IMR-90 (cell line): ENCODE data around the gene GADD45GIP1. TPM values are rescaled to one million over a fixed set of nuclear protein-coding genes. Genes with fewer than 3 reads are reported as not detected.

Experiments
- ATAC-seq: fragments of 200-7000 bp; cut with Tn5 transposase; 2 replicates; pipeline ENCODE4 v1.9.1; 2020; ENCODE audit warnings: low read depth, mild to moderate bottlenecking, moderate library complexity
- BruUV-seq: library from RNA; stranded (reverse); fragments of 400-500 nt; replicated peaks from 2 replicates; lab custom pipeline; 2021; lab: Mats Ljungman, UMichigan
- CTCF ChIA-PET: fragments of 300-600 bp; formaldehyde crosslinking; extraction: SDS; loops from one replicate; lab custom pipeline; 2021; ENCODE audit warnings: antibody characterized with exemption; lab: Yijun Ruan, JAX
- POLR2A ChIA-PET: fragments of 300-600 bp; sonication (Branson Sonifier 250); formaldehyde crosslinking; loops from one replicate; lab custom pipeline; 2022; ENCODE audit warnings: antibody characterized with exemption; ENCODE audit not compliant: unreplicated experiment; lab: Charles Lee
- DNase-seq: peaks from one replicate; pipeline ENCODE4 v3.0.0; 2013
- H2AFZ ChIP-seq: replicated peaks from 2 replicates; pipeline ENCODE3; 2013; ENCODE audit warnings: low read length, mild to moderate bottlenecking; ENCODE audit not compliant: poor library complexity
- H2AK5ac ChIP-seq: 2 replicates; pipeline ENCODE4 v1.6.1; 2013; ENCODE audit warnings: low read depth, low read length, inconsistent platforms
- H2AK9ac ChIP-seq: replicated peaks from 2 replicates; pipeline ENCODE3; 2013; ENCODE audit warnings: mild to moderate bottlenecking, low read depth, low read length, moderate library complexity; ENCODE audit not compliant: poor library complexity
- H2BK120ac ChIP-seq: 2 replicates; pipeline ENCODE4 v1.6.1; 2013; ENCODE audit warnings: low read depth, low read length, inconsistent platforms
- H2BK15ac ChIP-seq: 3 replicates; pipeline ENCODE4 v1.6.1; 2013; ENCODE audit warnings: low read depth, low read length, inconsistent platforms
- H2BK20ac ChIP-seq: 2 replicates; pipeline ENCODE4 v1.6.1; 2013; ENCODE audit warnings: low read depth, mild to moderate bottlenecking, inconsistent platforms, low read length, moderate library complexity
- H2BK5ac ChIP-seq: 2 replicates; pipeline ENCODE4 v1.6.1; 2013; ENCODE audit warnings: mild to moderate bottlenecking, low read depth, low read length, inconsistent platforms; ENCODE audit not compliant: poor library complexity, severe bottlenecking
- H3K14ac ChIP-seq: replicated peaks from 2 replicates; pipeline ENCODE4 v1.6.1; 2013; ENCODE audit warnings: low read depth, low read length, inconsistent platforms
- H3K18ac ChIP-seq: 2 replicates; pipeline ENCODE4 v1.6.1; 2013; ENCODE audit warnings: low read depth, low read length, control low read depth
- H3K23ac ChIP-seq: 2 replicates; pipeline ENCODE4 v1.6.1; 2013; ENCODE audit warnings: low read depth, low read length, inconsistent platforms
- H3K27ac ChIP-seq: 2 replicates; pipeline ENCODE4 v1.5.1; 2013; ENCODE audit warnings: mild to moderate bottlenecking, control low read depth, low read length; ENCODE audit not compliant: insufficient read depth
- H3K27me3 ChIP-seq: 2 replicates; pipeline ENCODE4 v1.6.1; 2013; ENCODE audit warnings: low read length; ENCODE audit not compliant: control insufficient read depth, insufficient read depth
- H3K36me3 ChIP-seq: 2 replicates; pipeline ENCODE4 v1.6.1; 2013; ENCODE audit warnings: low read length, mixed read lengths; ENCODE audit not compliant: control insufficient read depth, insufficient read depth
- H3K4ac ChIP-seq: 2 replicates; pipeline ENCODE4 v1.6.1; 2013; ENCODE audit warnings: low read depth, low read length, inconsistent platforms
- H3K4me1 ChIP-seq: 2 replicates; pipeline ENCODE4 v1.6.1; 2013; ENCODE audit warnings: low read length, mixed read lengths; ENCODE audit not compliant: control insufficient read depth, insufficient read depth
- H3K4me2 ChIP-seq: 2 replicates; pipeline ENCODE4 v1.6.1; 2013; ENCODE audit warnings: low read depth, mild to moderate bottlenecking, control low read depth, low read length, moderate library complexity
- H3K4me3 ChIP-seq: 2 replicates; pipeline ENCODE4 v1.5.1; 2013; ENCODE audit warnings: low read depth, mild to moderate bottlenecking, control low read depth, low read length, moderate library complexity; ENCODE audit not compliant: insufficient read depth
- H3K56ac ChIP-seq: 2 replicates; pipeline ENCODE4 v1.6.1; 2013; ENCODE audit warnings: low read length, inconsistent platforms; ENCODE audit not compliant: insufficient read depth; ENCODE audit errors: extremely low read depth
- H3K79me1 ChIP-seq, 2 experiments: 2 replicates each; pipeline ENCODE4 v1.6.1; 2013; ENCODE audit warnings: low read length in 2 of 2, inconsistent platforms in 1 of 2, low read depth in 1 of 2
- H3K9ac ChIP-seq: 2 replicates; pipeline ENCODE4 v1.6.1; 2013; ENCODE audit warnings: low read depth, low read length, control low read depth
- H3K9me1 ChIP-seq: 2 replicates; pipeline ENCODE4 v1.6.1; 2013; ENCODE audit warnings: low read length, inconsistent platforms; ENCODE audit not compliant: insufficient read depth
- H3K9me3 ChIP-seq: 2 replicates; pipeline ENCODE4 v1.6.1; 2013; ENCODE audit warnings: low read length; ENCODE audit not compliant: control insufficient read depth, insufficient read depth
- H4K20me1 ChIP-seq: 2 replicates; pipeline ENCODE4 v1.6.1; 2013; ENCODE audit warnings: low read length, inconsistent platforms; ENCODE audit not compliant: insufficient read depth
- H4K5ac ChIP-seq: 2 replicates; pipeline ENCODE4 v1.6.1; 2013; ENCODE audit warnings: mild to moderate bottlenecking, low read depth, low read length, control low read depth
- H4K8ac ChIP-seq, 2 experiments: 2 replicates each; pipeline ENCODE4 v1.6.1; 2013; ENCODE audit warnings: low read depth in 2 of 2, low read length in 2 of 2, control low read depth in 1 of 2, inconsistent platforms in 1 of 2
- H4K91ac ChIP-seq: 2 replicates; pipeline ENCODE4 v1.6.1; 2013; ENCODE audit warnings: low read depth, low read length, inconsistent platforms; ENCODE audit not compliant: insufficient read depth
- BHLHE40 ChIP-seq: fragments of 150-350 bp; IDR thresholded peaks from 2 replicates; pipeline ENCODE4 v1.6.1; 2016; ENCODE audit warnings: mild to moderate bottlenecking, low read depth, low read length
- CHD1 ChIP-seq: IDR thresholded peaks from 2 replicates; pipeline ENCODE4 v1.6.1; 2012; ENCODE audit warnings: low read depth, low read length, improper control_type of control experiment
- MAFK ChIP-seq: IDR thresholded peaks from 2 replicates; pipeline ENCODE4 v1.6.1; 2012; ENCODE audit warnings: low read depth, low read length, improper control_type of control experiment
- MAZ ChIP-seq: IDR thresholded peaks from 2 replicates; pipeline ENCODE4 v1.6.1; 2012; ENCODE audit warnings: low read depth, mild to moderate bottlenecking, low read length, improper control_type of control experiment, moderate library complexity, borderline replicate concordance
- MXI1 ChIP-seq: IDR thresholded peaks from 2 replicates; pipeline ENCODE4 v1.6.1; 2012; ENCODE audit warnings: low read depth, mild to moderate bottlenecking, low read length, moderate library complexity, borderline replicate concordance
- RAD21 ChIP-seq: IDR thresholded peaks from 2 replicates; pipeline ENCODE4 v1.6.1; 2012; ENCODE audit warnings: low read length, improper control_type of control experiment
- WGBS, 2 experiments: methylation state at CpG; one replicate each; pipeline versions ENCODE4 v1.1.5 to v1.1.7; 2013; ENCODE audit warnings: missing lambda C conversion rate in 2 of 2; ENCODE audit not compliant: insufficient read length in 1 of 2; ENCODE audit errors: extremely low coverage in 2 of 2; 5-methylcytosine and 5-hydroxymethylcytosine counted together
- dilution Hi-C: fragments of 300-500 bp; cut with HindIII; formaldehyde crosslinking; loops from one replicate; pipeline ENCODE4 v1.14.3; 2018; ENCODE audit warnings: low sequenced_read_pairs; ENCODE audit not compliant: unreplicated experiment
- in situ Hi-C: fragments of 300-500 bp; cut with MboI; formaldehyde crosslinking; loops from 3 replicates; pipeline ENCODE4 v1.14.3; 2019; ENCODE audit warnings: low sequenced_read_pairs, inconsistent platforms, mixed read lengths
- intact Hi-C: fragments of 100-400 bp; cut with micrococcal nuclease; formaldehyde crosslinking; loops from 2 replicates; pipeline ENCODE4 v1.10.0; 2022
- polyA plus RNA-seq, 3 experiments: library from polyadenylated mRNA; depleted of rRNA; stranded (reverse); fragments of >200 nt; gene quantifications; 2 replicates each; pipeline ENCODE4 v1.2.3, GENCODE V29; 2012; ENCODE audit warnings: low replicate concordance in 1 of 3
- total RNA-seq: library from RNA; depleted of rRNA; stranded (reverse); fragments of >200 nt; gene quantifications from 2 replicates; pipeline ENCODE4 v1.2.3, GENCODE V29; 2012
- TF ChIP-seq, protein P1 (sequence below): fragments of 150-350 bp; IDR thresholded peaks from 2 replicates; pipeline ENCODE4 v1.6.1; 2016; ENCODE audit warnings: low read depth, mild to moderate bottlenecking, low read length, moderate library complexity, borderline replicate concordance

The GADD45GIP1 gene
- total and polyA plus RNA-seq, 2 of the 4 experiments (the other 2 are of a cell fraction), result 13.3 to 42.4 TPM

- ChIA-PET POLR2A (no interaction called here), CTCF (no interaction called here)
- Histone ChIP-seq H3K23ac (no peak overlapping the region), H3K56ac (no peak overlapping the region), H3K18ac (no peak overlapping the region), H3K27ac (no peak overlapping the region), H3K9me3 (no peaks in the 10 kb centered on the region), H3K9ac (no peak overlapping the region), H3K4ac (no peak overlapping the region), H3K14ac (no peak overlapping the region), H2BK5ac (no peak overlapping the region), H2AK9ac (peak overlapping the region; percentile 61), H3K4me2 (no peak overlapping the region), H2BK15ac (no peak overlapping the region), H3K9me1 (no peaks in the 10 kb centered on the region), H3K4me1 (no peaks in the 10 kb centered on the region), H4K5ac (no peak overlapping the region), H3K4me3 (no peak overlapping the region), H3K79me1 (peaks cover 0 to 11% of the 10 kb centered on the region in 2 experiments; a peak in 1 of 4 replicates), H2AFZ (no peak overlapping the region), H2AK5ac (no peak overlapping the region), H2BK120ac (no peak overlapping the region), H3K27me3 (no peaks in the 10 kb centered on the region), H4K8ac (no peak overlapping the region), H4K20me1 (no peaks in the 10 kb centered on the region; the same call in 1 of the 2 replicates), H4K91ac (no peak overlapping the region), H3K36me3 (peaks cover 38% of the 10 kb centered on the region), H2BK20ac (no peak overlapping the region)
- dilution Hi-C loops (no loop called here), intact Hi-C loops (no loop called here), in situ Hi-C loops (no loop called here)
- BruUV-seq, result no TSS peak
- WGBS, 2 experiments, result 95% methylated on average over 2 of the region's 4 CpGs; no CpG with 5 or more reads in 1 of the 2 experiments
- ATAC-seq, result no peak
- TF ChIP-seq MAFK (peak; percentile 56), RAD21 (no peak), CHD1 (no peak), BHLHE40 (no peak), MXI1 (no peak), MAZ (no peak)
- TF ChIP-seq, protein P1, sequence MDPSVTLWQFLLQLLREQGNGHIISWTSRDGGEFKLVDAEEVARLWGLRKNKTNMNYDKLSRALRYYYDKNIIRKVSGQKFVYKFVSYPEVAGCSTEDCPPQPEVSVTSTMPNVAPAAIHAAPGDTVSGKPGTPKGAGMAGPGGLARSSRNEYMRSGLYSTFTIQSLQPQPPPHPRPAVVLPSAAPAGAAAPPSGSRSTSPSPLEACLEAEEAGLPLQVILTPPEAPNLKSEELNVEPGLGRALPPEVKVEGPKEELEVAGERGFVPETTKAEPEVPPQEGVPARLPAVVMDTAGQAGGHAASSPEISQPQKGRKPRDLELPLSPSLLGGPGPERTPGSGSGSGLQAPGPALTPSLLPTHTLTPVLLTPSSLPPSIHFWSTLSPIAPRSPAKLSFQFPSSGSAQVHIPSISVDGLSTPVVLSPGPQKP, result no peak
- no peak for DNase-seq
These were observed 34.1 kb downstream of the GADD45GIP1 start for GRCh38 chr19:12922959-12923358.
